Esophagus mucosa (tissue), 1 donor: ENCODE results near the gene IFIT1. TPM values are rescaled to one million over a fixed set of nuclear protein-coding genes. Genes with fewer than 3 reads are reported as not detected.
"Not testable (repeated sequence)": the region's sequence is repeated elsewhere in the genome, so short reads cannot be mapped to it uniquely, and the experiment has no call there.

Source experiments
- ATAC-seq: fragments of 200-7000 bp; cut with Tn5 transposase; one replicate; pipeline ENCODE4 v1.9.1; 2020
- total RNA-seq: library from RNA; stranded (reverse); gene quantifications from one replicate; pipeline ENCODE4 v1.2.4, GENCODE V29; 2023
- donor health status: DM: yes; HTN: yes; CAD: no.

The IFIT1 gene
- total RNA-seq, 1 donor from 2014 or later = 3.8 TPM

DNA sequence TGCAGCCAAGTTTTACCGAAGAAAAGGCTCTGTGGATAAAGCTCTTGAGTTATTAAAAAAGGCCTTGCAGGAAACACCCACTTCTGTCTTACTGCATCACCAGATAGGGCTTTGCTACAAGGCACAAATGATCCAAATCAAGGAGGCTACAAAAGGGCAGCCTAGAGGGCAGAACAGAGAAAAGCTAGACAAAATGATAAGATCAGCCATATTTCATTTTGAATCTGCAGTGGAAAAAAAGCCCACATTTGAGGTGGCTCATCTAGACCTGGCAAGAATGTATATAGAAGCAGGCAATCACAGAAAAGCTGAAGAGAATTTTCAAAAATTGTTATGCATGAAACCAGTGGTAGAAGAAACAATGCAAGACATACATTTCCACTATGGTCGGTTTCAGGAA lies 10.6 kb downstream of the IFIT1 start:
- ATAC-seq = no peak

DNA sequence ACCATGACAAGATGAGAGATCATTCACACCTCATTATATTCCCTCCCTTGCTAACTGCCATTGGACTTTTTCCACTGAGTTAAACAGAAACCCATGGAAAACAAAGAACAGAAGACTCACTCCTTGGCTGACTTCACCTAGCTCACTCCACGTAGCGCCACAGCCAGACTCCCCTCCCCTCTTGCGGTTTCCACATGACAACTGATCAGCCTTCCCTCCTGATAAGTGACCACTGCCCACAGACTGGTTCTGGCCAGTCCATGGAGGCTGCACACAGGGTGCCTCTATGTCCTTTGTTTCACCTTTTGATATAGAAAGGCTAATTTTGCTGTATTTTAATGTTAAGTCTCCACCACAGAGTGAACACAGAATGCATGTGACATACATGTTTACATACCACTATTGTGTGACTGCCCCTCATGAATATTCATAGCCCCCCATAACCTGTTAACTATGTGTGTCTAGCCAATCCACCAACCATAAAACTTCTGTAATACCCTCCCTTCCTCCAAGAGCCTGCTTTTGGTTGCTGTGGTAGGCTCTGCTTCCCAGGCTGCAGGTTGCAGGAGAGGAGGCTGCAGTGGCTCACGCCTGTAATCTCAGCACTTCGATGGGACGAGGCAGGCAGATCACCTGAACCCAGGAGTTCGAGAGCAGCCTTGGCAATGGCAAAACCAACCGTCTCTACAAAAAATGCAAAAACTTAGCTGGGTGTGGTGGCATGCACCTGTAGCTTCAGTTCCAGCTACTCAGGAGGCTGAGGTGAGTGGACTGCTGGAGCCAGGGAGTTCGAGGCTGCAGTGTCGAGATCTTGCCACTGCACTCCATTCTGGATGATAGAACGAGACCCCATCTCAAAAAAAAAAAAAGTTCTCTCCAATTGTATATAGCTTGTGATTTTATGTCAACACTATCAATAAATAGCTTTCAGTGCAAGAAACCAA lies 12.0 kb downstream of the IFIT1 start:
- no peak for ATAC-seq

DNA sequence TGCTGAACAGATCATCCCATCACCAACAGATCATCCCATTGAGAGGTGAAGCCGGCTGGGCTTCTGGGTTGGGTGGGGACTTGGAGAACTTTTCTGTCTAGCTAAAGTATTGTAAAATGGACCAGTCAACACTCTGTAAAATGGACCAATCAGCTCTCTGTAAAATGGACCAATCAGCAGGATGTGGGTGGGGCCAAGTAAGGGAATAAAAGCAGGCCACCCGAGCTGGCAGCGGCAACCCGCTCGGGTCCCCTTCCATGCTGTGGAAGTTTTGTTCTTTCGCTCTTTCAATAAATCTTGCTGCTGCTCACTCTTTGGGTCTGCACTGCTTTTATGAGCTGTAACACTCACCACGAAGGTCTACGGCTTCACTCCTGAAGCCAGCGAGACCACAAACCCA lies 13.8 kb downstream of the IFIT1 start:
- ATAC-seq = not testable (repeated sequence)

DNA sequence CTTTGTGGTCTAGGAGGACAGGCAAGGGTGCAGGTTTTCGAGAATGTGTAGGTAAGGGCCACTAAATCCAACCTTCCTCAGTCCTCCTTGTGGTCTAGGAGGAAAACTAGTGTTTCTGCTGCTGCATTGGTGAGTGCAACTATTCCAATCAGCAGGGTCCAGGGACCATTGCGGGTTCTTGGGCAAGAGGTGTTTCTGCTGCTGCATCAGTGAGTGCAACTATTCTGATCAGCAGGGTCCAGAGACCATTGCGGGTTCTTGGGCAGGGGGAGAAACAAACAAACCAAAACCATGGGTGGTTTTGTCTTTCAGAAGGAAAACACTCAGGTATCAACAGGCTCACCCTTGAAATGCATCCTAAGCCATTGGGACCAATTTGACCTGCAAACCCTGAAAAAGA lies 15.4 kb downstream of the IFIT1 start:
- not testable (repeated sequence) for ATAC-seq

DNA sequence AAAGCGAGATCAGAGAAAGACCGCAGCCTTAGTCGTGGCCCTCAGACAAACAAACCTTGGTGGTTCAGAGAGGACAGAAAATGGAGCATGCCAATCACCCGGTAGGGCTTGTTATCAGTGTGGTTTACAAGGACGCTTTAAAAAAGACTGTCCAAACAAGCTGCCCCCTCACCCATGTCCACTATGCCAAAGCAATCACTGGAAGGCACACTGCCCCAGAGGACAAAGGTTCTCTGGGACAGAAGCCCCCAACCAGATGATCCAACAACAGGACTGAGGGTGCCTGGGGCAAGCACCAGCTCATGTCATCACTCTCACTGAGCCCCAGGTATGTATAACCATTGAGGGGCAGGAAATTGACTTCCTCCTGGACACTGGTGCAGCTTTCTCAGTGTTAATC lies 16.9 kb downstream of the IFIT1 start:
- ATAC-seq = not testable (repeated sequence)

DNA sequence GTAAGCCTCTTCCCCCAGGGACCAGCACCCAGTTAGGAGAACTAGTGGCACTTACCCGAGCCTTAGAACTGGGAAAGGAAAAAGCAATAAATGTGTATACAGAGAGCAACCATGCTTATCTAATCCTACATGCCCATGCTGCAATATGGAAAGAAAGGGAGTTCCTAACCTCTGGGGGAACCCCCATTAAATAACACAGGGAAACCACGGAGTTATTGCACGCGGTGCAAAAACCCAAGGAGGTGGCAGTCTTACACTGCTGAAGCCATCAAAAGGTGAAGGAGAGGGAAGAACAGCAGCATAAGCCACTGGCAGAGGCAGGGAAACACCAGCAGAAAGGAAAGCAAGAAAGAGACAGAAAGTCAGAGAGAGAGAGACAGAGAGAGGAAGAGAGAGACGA lies 18.1 kb downstream of the IFIT1 start:
- ATAC-seq = not testable (repeated sequence)

DNA sequence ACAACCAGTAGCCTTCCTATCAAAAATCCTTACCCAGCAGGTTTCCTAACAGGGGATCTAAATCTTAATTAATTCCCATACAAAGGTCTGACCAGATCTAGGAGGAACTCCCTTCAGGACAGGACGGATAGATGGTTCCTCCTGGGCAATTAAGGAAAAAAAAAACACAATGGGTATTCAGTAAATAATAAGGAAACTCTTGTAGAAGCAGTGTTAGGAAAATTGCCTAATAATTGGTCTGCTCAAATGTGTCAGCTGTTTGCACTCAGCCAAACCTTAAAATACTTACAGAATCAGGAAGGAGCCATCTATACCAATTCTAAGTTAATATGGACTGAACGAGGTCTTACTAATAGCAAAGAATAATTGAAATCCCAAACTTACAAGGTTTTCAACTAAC lies 18.7 kb downstream of the IFIT1 start:
- not testable (repeated sequence) for ATAC-seq

DNA sequence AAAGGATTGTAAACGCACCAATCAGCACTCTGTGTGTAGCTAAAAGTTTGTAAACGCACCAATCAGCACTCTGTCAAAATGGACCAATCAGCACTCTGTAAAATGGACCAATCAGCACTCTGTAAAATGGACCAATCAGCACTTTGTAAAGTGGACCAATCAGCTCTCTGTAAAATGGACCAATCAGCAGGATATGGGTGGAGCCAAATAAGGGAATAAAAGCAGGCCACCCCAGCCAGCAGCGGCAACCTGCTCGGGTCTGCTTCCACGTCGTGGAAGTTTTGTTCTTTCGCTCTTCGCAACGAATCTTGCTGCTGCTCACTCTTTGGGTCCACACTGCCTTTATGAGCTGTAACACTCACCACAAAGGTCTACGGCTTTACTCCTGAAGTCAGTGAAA lies 19.9 kb downstream of the IFIT1 start:
- not testable (repeated sequence) for ATAC-seq

DNA sequence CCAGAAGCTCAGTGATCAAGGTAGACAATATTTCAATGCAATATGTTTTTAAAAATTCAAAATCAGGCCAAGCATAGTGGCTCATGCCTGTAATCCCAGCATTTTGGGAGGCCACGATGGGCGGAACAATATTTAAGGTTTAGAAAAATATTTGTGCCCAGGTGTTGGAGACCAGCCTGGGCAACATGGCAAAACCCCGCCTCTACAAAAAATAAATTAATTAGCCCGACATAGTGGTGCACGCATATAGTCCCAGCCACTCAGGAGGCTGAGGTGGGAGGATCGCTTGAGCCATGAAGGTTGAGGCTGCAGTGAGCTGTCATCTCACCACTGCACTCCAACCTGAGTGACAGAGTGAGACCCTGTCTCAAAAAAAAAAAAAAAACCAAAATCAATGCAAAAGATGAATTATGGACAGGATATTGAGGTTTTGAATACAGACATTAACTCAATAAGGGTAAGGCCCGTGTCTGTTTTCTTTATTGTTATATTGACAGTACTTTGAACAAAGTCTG lies 21.0 kb downstream of the IFIT1 start:
- ATAC-seq = no peak

DNA sequence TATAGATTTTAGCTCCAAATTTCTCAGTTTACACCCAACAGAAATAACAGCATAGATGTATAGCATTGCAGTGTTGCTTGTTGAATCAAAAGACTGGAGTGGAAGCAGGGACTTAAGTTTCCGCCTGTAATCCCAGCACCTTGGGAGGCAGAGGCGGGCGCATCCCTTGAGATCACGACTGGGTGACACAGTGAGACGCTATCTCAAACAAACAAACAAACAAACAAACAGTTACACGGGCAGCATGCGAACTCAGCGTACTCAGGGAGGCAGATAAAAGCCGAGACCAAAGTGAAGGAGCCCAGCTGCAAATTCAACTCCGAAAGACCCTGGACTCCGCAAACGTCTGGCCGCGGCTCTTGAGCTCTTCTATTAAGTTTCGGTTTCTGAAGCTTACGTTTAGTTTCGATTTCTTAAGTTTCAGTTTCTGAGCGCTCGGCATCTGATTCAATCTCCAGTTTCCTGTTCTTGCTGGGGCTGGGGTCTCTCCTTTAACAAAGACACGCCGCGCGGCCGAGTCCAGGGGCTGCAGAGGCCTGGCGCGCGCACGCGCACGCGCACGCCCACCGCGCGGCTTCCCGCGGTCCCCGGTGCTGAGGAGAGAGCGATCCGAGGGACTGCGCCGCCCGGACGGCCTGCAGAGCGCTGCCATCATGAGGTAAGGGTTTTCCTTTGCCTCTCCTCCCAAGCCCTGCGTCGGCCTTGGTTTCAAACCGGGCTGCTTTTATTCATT lies 21.9 kb downstream of the IFIT1 start, which contains the start of gene IFIT5:
Gene IFIT5, plus strand, starts transcription at position 423 of the 733 bp plus-strand sequence. Its CDS starts 231 bp downstream, at position 654.
- peak; percentile 89 for ATAC-seq

DNA sequence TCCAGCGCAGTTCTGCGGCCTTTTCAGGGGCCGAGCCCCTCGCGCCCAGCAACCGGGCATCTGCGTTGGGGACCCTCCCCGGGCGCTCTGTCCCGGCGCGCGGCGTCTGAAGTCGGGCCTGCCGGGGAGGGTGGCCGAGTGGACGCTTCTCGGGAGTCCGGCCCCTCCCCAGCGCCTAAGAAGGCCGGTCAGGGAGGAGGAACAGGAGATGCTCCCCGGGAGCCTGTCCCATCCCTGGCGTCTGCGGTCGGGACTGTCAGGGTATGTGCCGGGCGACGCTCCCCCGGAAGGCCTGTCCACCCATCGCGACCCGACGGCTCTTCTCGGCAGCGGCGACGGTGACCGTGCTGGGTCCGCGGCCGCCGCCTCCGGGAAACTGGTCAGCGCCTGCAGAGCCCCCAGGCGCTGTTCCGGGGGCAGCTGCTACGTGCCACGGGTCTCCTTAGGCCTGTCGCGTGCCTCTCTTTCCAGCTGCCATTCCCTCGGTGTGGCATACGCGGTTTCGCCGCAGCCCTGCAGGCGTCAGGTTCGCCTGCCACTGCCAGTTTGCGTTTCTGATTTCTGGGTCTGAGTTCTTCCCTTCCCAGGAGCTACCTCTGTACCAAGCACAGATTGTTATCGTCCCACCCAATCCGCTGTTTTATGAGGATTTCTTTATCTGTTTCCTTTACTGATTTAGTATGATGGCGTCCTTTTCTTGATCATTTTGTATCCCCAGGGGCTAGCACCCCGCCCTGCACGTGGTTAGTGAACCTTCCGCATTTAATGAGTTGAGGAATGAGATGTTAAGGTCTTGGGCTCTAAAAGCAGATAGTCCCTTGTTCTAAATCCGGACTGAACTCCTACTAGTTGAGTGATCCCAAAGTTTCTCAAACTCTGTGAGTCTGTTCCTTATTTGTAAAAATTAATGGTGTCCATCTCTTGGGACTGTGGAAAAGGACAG lies 22.7 kb downstream of the IFIT1 start:
- ATAC-seq = peak; percentile 70

DNA sequence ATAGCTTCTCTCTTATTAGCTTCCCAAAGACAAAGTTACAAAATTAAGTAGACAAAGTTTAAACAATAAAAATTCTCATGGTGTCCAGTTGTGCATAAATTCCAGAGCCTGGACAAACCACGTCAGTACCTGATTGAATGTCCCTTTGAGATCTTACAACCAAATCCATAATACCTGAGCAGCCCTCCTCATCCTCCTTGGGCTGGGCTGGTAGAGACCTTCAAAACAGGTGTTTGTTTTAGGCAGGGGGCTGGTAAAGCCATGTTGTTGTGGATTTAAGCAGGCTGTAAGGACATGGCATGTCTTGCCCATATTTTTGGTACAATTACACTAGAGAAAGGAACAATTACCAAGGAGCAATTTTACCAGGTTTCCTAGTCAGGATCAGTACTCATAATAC lies 24.0 kb downstream of the IFIT1 start:
- no peak for ATAC-seq

DNA sequence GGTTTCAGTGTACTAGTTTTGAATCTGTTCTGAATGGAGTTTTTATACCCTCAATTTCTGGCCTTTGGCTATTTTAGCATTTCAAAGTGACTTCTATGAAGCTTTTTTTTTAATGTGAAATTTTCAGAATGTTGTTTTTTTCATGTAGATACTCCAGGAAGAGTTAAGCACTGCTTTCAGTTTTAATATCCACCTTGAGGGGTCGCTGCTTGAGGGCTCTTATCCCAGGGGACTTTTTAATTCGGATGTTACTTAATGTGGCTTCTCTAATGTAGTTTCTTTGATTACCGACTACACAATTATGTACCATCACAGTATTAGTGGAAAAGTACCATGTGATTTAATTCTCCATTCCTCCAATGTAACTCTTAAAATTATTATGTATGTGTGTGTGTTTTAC lies 27.1 kb downstream of the IFIT1 start:
- ATAC-seq = no peak

DNA sequence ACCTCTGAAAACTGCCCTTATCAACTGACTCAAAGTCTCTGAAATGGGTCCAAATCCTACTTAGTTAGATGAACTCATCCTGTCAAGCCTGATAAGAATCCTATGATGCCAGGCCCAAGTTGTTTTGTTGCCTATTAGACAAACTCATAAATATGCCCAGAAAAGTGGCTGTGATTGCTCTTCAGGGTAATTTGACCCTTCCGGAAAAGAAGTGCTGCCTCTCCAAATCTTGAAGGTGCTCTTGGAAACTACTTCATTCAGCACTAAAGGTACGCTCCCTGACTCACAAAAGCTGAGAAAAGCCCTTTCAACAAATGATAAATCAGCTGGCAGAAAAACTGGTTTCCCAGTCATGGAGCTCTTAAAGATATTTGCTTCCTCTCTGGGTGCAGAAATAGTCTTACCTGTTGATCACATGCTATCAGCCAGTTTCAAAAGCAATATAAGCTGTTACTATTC lies 28.6 kb downstream of the IFIT1 start:
- peak; percentile 91 for ATAC-seq

DNA sequence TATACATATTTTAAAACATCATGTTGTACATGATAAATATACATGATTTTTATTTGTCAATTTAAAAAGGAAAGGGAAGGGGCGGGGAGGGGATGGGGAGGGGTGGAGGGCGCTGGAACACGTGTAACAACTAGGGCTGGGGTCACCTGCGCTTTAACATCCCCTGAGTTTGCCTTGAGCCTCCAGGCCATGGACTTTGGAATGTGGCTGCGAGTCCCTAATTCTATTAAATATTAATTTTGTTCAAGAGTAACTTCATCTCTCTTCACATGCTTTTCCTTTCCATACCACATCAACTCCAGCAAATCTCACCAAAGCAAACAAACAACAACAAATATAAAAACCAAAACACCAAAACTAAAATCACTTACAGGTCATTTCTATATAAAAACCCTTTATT lies 32.6 kb downstream of the IFIT1 start:
- ATAC-seq = no peak

DNA sequence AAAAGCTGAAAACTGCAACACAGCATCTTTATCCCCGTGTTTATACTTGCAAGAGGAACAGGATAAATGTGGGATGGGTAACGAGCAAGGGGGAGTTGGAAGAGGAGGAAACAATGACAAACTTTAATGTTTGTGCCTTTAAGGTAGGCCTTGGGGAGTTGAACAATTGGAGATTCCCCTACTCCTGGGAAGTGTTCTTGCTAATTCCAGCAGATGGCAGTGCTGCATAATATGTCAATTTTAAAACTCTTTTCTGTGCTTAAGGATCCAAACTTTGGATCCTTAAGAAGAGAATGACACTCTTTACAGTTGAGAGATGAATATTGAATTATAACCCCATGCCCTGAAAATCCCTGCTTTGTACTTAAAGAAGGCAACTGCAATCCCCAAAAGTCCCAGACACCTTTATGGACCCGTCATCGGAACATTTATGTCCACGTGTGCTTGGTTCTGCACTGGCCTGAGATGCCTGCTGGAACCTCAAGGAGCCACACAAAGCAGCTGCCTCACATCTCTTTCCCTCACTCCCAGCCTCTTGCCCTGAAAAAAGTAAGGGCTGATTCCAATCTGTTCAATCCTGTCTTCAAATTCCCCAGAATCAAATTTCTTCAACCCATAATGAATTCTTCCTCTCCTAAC lies 33.9 kb downstream of the IFIT1 start:
- ATAC-seq = peak; percentile 58

DNA sequence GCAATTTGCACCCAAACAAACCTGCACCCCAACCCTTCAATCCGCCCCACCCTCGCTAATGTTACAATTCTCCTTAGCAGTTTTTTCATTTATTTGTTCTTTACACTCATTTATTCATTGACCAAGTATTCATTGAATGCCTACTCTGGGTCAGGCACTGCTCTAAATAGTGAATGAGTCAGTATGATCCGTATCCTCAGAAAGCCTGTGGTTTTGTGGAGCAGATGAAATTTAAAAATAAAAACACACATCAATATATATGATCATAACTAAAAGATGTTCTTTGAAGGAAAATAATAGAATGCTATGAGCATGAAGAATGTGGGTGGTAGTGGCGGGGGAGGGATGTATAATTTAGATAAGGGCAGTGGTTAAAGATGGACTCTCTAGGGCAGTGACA lies 35.2 kb downstream of the IFIT1 start:
- ATAC-seq = no peak

DNA sequence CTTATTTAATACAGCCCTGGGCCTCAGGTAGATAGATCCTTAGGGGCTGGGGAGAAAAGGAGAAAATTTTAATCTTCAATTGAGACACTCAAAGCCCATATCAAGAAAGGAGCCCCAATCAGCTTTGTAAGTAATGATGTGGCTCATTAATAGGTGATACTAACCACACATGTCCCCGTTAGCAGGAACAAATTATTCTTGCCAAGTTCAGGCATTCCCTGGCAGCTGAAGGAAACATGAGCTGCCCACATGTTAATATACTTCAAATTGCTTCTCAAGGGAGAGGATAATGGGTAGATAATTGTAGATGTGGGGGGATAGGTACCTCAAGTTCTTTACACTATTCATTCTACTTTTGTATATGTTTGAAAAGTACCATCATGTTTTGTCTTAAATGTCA lies 36.5 kb downstream of the IFIT1 start:
- ATAC-seq = no peak

DNA sequence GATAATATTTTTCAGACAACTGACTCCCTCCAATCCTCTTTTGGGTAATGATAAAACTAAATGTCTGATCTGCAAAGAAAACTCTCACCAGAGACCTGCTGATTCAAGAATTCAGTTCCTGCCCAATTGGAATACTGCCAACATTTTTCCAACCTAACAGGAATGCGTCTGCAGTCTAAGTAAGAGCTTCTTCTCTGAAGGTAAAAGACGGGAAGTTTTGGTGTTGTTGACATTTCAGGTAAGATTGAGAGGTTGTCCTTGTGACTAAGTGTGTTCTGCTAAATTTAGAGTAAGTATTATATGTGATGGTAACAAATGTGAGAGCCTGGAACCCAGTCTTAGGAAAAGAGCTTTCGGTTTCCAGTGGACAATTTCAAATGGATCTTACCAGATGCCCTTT lies 39.6 kb downstream of the IFIT1 start:
- no peak for ATAC-seq

DNA sequence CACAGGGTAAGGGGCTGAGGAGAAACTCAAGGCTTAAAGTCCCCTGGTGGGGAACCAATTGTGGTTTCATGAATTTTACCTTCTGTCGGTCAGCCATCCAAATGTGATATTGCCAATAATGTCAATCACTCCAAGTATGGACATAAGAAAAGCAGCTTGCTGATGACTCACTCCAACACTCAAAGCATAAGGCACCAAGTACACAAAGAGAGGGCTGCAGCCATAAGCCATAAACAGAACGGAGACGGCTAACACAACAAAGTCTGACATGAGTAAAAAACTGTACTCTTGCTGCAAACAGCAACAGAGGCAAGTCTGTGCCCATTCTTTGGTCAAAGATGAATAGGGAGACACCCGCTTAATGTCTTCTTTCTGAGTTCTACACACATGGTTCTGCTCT lies 46.1 kb downstream of the IFIT1 start:
- ATAC-seq = no peak

DNA sequence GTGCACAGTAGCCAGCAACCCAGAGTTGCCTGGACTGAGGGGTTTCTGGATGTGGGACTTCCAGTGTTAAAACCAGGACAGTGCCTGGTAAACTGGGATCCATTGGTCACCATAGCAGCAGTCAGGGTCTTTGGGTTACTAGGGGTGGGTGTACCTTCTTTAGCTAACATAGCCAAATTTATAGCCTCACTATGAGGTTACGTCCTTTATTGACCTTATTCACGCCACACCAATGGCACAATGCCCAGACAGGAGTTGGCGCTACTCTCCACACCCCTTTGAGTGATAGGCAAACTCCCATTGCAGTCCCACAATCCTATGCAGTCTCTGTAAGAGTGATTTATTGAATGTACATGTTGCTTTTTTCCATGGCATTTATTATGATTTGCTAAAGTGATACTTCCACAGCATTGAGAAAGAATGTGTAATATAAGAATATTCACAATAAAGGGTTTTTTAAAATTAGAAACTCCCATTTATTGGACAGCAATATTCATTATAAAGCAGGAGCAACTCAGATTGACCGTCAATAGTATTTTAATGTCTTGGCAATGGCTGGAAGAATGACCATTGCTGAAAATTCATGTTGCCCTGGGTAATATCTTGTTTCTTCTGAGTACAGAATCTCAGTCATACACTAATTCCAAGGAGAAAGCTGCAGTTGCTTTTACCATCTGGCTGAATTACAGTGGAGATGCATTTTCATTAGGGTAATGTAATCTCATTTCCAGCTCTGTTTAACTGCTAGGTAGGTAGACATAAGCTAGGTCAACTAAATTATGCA lies 48.0 kb downstream of the IFIT1 start:
- no peak for ATAC-seq
